ENCODE measurements around the gene SORT1. TPM values are rescaled to one million over a fixed set of nuclear protein-coding genes. Genes with fewer than 3 reads are reported as not detected.

The SORT1 gene
- total and polyA plus RNA-seq, 2 of the 13 experiments (the other 11 are each of a cell fraction or from before 2014, with no cell fraction given) = 32.4 to 93.0 TPM

DNA sequence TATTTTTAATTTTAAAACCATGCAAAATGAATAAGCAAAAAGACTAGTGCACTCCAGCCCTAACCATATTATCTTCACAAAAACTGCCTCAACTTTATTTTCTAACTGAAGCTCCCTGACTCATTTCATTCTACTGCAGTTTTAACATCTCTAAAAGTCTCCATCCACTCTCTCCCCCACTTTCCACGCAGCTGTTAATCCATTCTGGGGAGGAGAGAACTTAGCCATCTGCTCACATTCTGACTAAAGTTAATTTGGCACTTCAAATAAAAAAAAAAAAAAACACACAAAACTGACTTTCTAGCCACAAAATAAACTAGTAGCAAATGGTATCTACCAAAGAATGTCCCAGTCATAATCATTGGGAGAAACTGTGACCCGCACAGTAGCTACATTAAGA is 85.5 kb downstream of the SORT1 start (continued):
- TF ChIP-seq, protein P1, sequence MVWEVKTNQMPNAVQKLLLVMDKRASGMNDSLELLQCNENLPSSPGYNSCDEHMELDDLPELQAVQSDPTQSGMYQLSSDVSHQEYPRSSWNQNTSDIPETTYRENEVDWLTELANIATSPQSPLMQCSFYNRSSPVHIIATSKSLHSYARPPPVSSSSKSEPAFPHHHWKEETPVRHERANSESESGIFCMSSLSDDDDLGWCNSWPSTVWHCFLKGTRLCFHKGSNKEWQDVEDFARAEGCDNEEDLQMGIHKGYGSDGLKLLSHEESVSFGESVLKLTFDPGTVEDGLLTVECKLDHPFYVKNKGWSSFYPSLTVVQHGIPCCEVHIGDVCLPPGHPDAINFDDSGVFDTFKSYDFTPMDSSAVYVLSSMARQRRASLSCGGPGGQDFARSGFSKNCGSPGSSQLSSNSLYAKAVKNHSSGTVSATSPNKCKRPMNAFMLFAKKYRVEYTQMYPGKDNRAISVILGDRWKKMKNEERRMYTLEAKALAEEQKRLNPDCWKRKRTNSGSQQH (CRISPR knock-in tag; IDR thresholded peaks at IDR 0.05; ENCODE audit: low read depth) = no peak
- TF ChIP-seq ZBTB37 (CRISPR knock-in tag; IDR thresholded peaks at IDR 0.05) = no peak
- TF ChIP-seq BORCS8-MEF2B (CRISPR knock-in tag; IDR thresholded peaks at IDR 0.05) = no peak
- TF ChIP-seq REXO4 (CRISPR knock-in tag; IDR thresholded peaks at IDR 0.05; ENCODE audit: borderline replicate concordance) = no peak

GRCh38 chr1:109309347-109309746 is 88.4 kb downstream of the SORT1 start:
- Histone ChIP-seq H3K4me3 (replicated peaks in 1 of 3; ENCODE audit: insufficient read depth in 1 of 3, low read depth in 2 of 3, low read length in 3 of 3) (no peak overlapping the region), H2AFZ (ENCODE audit: low read length) (no peak overlapping the region), H3K9ac (ENCODE audit: insufficient read depth, low read depth, low read length) (no peak overlapping the region), H4K20me1 (ENCODE audit: insufficient read depth, low read length) (no peaks in the 10 kb centered on the region), H3K27me3 (ENCODE audit: control insufficient read depth in 1 of 2, insufficient read depth in 2 of 2, low read length in 2 of 2) (no peaks in the 10 kb centered on the region), H3K79me2 (ENCODE audit: insufficient read depth, low read length) (no peaks in the 10 kb centered on the region), H3K4me1 (ENCODE audit: insufficient read depth, low read length) (peaks cover 75% of the 10 kb centered on the region), H3K27ac (ENCODE audit: extremely low read length, insufficient read depth, low read length) (peak overlapping the region; percentile 38), H3K4me2 (ENCODE audit: low read depth, low read length) (peak overlapping the region; percentile 0; the same call in 1 of the 2 replicates), H3K9me3 (ENCODE audit: low read length) (no peaks in the 10 kb centered on the region), H3K36me3 (replicated peaks in 1 of 2; ENCODE audit: control insufficient read depth in 1 of 2, insufficient read depth in 2 of 2, low read length in 2 of 2) (peaks cover 2 to 19% of the 10 kb centered on the region in 2 experiments; a peak in 3 of 5 replicates)
- in situ Hi-C loops (cut with HindIII; ENCODE audit: extremely low pct_ligation_motif_present, low pct_unique_long_range_greater_than_20kb) (no loop called here), intact Hi-C loops (cut with micrococcal nuclease; ENCODE audit: unreplicated experiment) (no loop called here)
- CTCF ChIA-PET (ENCODE audit: low intra/inter-chr PET ratio, low total read pairs) = no interaction called here
- WGBS (ENCODE audit: low lambda C conversion rate) = 21% methylated on average over 2 of the region's 2 CpGs
- FAIRE-seq = peak; percentile 32
- ATAC-seq = no peak
- BruUV-seq (replicated peaks) = no TSS peak
- POLR2A ChIA-PET = interaction anchor here (0.8 to 1.8 kb wide), 3 partner anchors 10 to 27 kb away, joined by 3 to 6 read pairs (median 5); partner anchors contain the start of gene PSRC1
- DNase-seq (ENCODE audit: low spot score) = peak; percentile 27
- TF ChIP-seq ZNF3 (CRISPR knock-in tag; IDR thresholded peaks at IDR 0.05) = peak; percentile 66; the same call in 1 of the 2 replicates
- TF ChIP-seq ZNF772 (CRISPR knock-in tag; IDR thresholded peaks at IDR 0.05) = no peak
- no peak for TF ChIP-seq ADNP (CRISPR knock-in tag; IDR thresholded peaks at IDR 0.05)
- TF ChIP-seq HNF4A (CRISPR knock-in tag; IDR thresholded peaks at IDR 0.05) = peak; percentile 23; the same call in 1 of the 2 replicates
- TF ChIP-seq E2F5 (CRISPR knock-in tag; conservative IDR thresholded peaks at IDR 0.05) = no peak
- TF ChIP-seq, protein P2, sequence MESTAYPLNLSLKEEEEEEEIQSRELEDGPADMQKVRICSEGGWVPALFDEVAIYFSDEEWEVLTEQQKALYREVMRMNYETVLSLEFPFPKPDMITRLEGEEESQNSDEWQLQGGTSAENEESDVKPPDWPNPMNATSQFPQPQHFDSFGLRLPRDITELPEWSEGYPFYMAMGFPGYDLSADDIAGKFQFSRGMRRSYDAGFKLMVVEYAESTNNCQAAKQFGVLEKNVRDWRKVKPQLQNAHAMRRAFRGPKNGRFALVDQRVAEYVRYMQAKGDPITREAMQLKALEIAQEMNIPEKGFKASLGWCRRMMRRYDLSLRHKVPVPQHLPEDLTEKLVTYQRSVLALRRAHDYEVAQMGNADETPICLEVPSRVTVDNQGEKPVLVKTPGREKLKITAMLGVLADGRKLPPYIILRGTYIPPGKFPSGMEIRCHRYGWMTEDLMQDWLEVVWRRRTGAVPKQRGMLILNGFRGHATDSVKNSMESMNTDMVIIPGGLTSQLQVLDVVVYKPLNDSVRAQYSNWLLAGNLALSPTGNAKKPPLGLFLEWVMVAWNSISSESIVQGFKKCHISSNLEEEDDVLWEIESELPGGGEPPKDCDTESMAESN (CRISPR knock-in tag; conservative IDR thresholded peaks at IDR 0.05) = no peak
- TF ChIP-seq TOPORS (CRISPR knock-in tag; IDR thresholded peaks at IDR 0.05) = no peak
- TF ChIP-seq ZNF576 (CRISPR knock-in tag; IDR thresholded peaks at IDR 0.05) = no peak
- no peak for TF ChIP-seq GZF1 (CRISPR knock-in tag; IDR thresholded peaks at IDR 0.05)
- TF ChIP-seq ZNF724P (CRISPR knock-in tag; IDR thresholded peaks at IDR 0.05; ENCODE audit: borderline replicate concordance) = no peak
- TF ChIP-seq ZNF335 (CRISPR knock-in tag; IDR thresholded peaks at IDR 0.05) = no peak
- no peak for TF ChIP-seq ZNF382 (CRISPR knock-in tag; IDR thresholded peaks at IDR 0.05; ENCODE audit: borderline replicate concordance)
- no peak for TF ChIP-seq CEBPB (IDR thresholded peaks at IDR 0.05; ENCODE audit: borderline replicate concordance, low read depth, low read length)
- no peak for TF ChIP-seq ZNF737 (CRISPR knock-in tag; IDR thresholded peaks at IDR 0.05; ENCODE audit: borderline replicate concordance)
- no peak for TF ChIP-seq SNAPC2 (CRISPR knock-in tag; IDR thresholded peaks at IDR 0.05)
- no peak for TF ChIP-seq KLF13 (CRISPR knock-in tag; IDR thresholded peaks at IDR 0.05)
